ENCODE measurements around the gene LENG8. TPM values are rescaled to one million over a fixed set of nuclear protein-coding genes. Genes with fewer than 3 reads are reported as not detected.
"Not testable (repeated sequence)": the region's sequence is repeated elsewhere in the genome, so short reads cannot be mapped to it uniquely, and the experiment has no call there.

LENG8 gene
- total RNA-seq, 1 experiment from 2014 or later, result 267 TPM

GRCh38 chr19:54485851-54486250, 36.9 kb downstream of the LENG8 start:
- CTCF ChIA-PET, result interaction anchor here (0.7 kb wide), 1 partner anchor 14 kb away, joined by 5 read pairs; no protein-coding TSS in a partner anchor
- Mint-ChIP-seq H3K36me3 (ENCODE audit: insufficient read depth, unreplicated experiment) (no peaks in the 10 kb centered on the region), H3K9me3 (ENCODE audit: low read depth, unreplicated experiment) (no peaks in the 10 kb centered on the region), H3K27me3 (ENCODE audit: unreplicated experiment) (peaks cover 48% of the 10 kb centered on the region), H3K4me1 (ENCODE audit: low read depth, unreplicated experiment) (no peaks in the 10 kb centered on the region), H3K27ac (ENCODE audit: unreplicated experiment) (no peak overlapping the region), H3K4me3 (ENCODE audit: low read depth, unreplicated experiment) (no peak overlapping the region)
- no peak for DNase-seq
- TF ChIP-seq CTCF (IDR thresholded peaks at IDR 0.05; ENCODE audit: unreplicated experiment), result no peak
- intact Hi-C loops (cut with micrococcal nuclease; ENCODE audit: unreplicated experiment), result loop anchor here (10.0 kb wide), 1 partner anchor 79 kb away; no protein-coding TSS in a partner anchor
- BruUV-seq (replicated peaks), result no TSS peak

- Mint-ChIP-seq H3K36me3 (ENCODE audit: insufficient read depth, unreplicated experiment) (no peaks in the 10 kb centered on the region), H3K4me3 (ENCODE audit: low read depth, unreplicated experiment) (no peak overlapping the region), H3K9me3 (ENCODE audit: low read depth, unreplicated experiment) (no peaks in the 10 kb centered on the region), H3K27ac (ENCODE audit: unreplicated experiment) (no peak overlapping the region), H3K4me1 (ENCODE audit: low read depth, unreplicated experiment) (no peaks in the 10 kb centered on the region), H3K27me3 (ENCODE audit: unreplicated experiment) (peaks cover 59% of the 10 kb centered on the region)
- TF ChIP-seq CTCF (IDR thresholded peaks at IDR 0.05; ENCODE audit: unreplicated experiment), result no peak
- DNase-seq, result no peak
- CTCF ChIA-PET, result no interaction called here
- intact Hi-C loops (cut with micrococcal nuclease; ENCODE audit: unreplicated experiment), result loop anchor here (10.0 kb wide), 1 partner anchor 75 kb away; no protein-coding TSS in a partner anchor
- no TSS peak for BruUV-seq (replicated peaks)
Measured at GRCh38 chr19:54489341-54489740, 40.3 kb downstream of the LENG8 start.

GRCh38 chr19:54489766-54490165, 40.8 kb downstream of the LENG8 start:
- H3K4me1 Mint-ChIP-seq (ENCODE audit: low read depth, unreplicated experiment), result no peaks in the 10 kb centered on the region
- H3K27me3 Mint-ChIP-seq (ENCODE audit: unreplicated experiment), result peaks cover 54% of the 10 kb centered on the region
- no peak for DNase-seq
- no peak overlapping the region for H3K27ac Mint-ChIP-seq (ENCODE audit: unreplicated experiment)
- BruUV-seq (replicated peaks), result no TSS peak
- TF ChIP-seq CTCF (IDR thresholded peaks at IDR 0.05; ENCODE audit: unreplicated experiment), result no peak
- intact Hi-C loops (cut with micrococcal nuclease; ENCODE audit: unreplicated experiment), result loop anchor here (10.0 kb wide), 1 partner anchor 75 kb away; no protein-coding TSS in a partner anchor
- H3K9me3 Mint-ChIP-seq (ENCODE audit: low read depth, unreplicated experiment), result no peaks in the 10 kb centered on the region
- H3K4me3 Mint-ChIP-seq (ENCODE audit: low read depth, unreplicated experiment), result no peak overlapping the region
- no peaks in the 10 kb centered on the region for H3K36me3 Mint-ChIP-seq (ENCODE audit: insufficient read depth, unreplicated experiment)
- CTCF ChIA-PET, result no interaction called here

- DNase-seq, result no peak
- Mint-ChIP-seq H3K9me3 (ENCODE audit: low read depth, unreplicated experiment) (no peaks in the 10 kb centered on the region), H3K4me1 (ENCODE audit: low read depth, unreplicated experiment) (no peaks in the 10 kb centered on the region), H3K4me3 (ENCODE audit: low read depth, unreplicated experiment) (no peak overlapping the region), H3K27ac (ENCODE audit: unreplicated experiment) (no peak overlapping the region), H3K27me3 (ENCODE audit: unreplicated experiment) (peaks cover 65% of the 10 kb centered on the region), H3K36me3 (ENCODE audit: insufficient read depth, unreplicated experiment) (no peaks in the 10 kb centered on the region)
- TF ChIP-seq CTCF (IDR thresholded peaks at IDR 0.05; ENCODE audit: unreplicated experiment), result no peak
- BruUV-seq (replicated peaks), result no TSS peak
- intact Hi-C loops (cut with micrococcal nuclease; ENCODE audit: unreplicated experiment), result no loop called here
- CTCF ChIA-PET, result interaction anchor here (0.6 kb wide), 1 partner anchor 13 kb away, joined by 5 read pairs; no protein-coding TSS in a partner anchor
Measured at GRCh38 chr19:54492568-54492967, 43.6 kb downstream of the LENG8 start.

GRCh38 chr19:54493056-54493455, 44.1 kb downstream of the LENG8 start:
- intact Hi-C loops (cut with micrococcal nuclease; ENCODE audit: unreplicated experiment); H3K27ac Mint-ChIP-seq (ENCODE audit: unreplicated experiment); H3K4me1 Mint-ChIP-seq (ENCODE audit: low read depth, unreplicated experiment); H3K4me3 Mint-ChIP-seq (ENCODE audit: low read depth, unreplicated experiment); DNase-seq; BruUV-seq (replicated peaks); H3K9me3 Mint-ChIP-seq (ENCODE audit: low read depth, unreplicated experiment); H3K36me3 Mint-ChIP-seq (ENCODE audit: insufficient read depth, unreplicated experiment): not testable (repeated sequence)
- peaks cover 70% of the 10 kb centered on the region for H3K27me3 Mint-ChIP-seq (ENCODE audit: unreplicated experiment)
- CTCF ChIA-PET, result interaction anchor here (0.6 kb wide), 1 partner anchor 14 kb away, joined by 5 read pairs; no protein-coding TSS in a partner anchor

Measured in Calu3 (cell line).